Measurements from ENCODE around the gene RBBP8NL.
"Not testable (repeated sequence)": the region's sequence is repeated elsewhere in the genome, so short reads cannot be mapped to it uniquely, and the experiment has no call there.

RBBP8NL gene

DNA sequence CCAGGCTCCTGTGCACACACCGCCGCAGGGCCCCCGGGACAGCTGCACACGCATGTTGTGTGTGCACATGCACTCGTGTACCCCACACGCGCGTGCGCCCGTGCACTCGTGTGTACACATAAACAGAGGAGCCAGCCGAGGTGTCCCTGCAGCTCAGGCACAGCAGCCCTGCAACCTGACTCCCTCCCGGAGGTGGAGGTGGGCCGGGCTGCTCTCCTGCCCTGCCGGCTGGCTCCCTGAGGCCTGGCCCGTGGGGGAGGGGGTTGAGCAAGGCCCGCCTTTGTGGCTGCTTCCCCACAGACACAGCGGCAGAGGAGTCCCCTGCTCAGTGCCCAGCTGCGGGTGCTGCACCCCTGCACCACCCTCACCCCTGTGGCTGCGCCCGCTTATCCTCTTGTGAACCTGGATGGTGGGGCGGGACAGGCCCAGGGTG is 624 bp downstream of the RBBP8NL start:
- peaks cover 11% of the 10 kb centered on the region for H3K27me3 ChIP-seq (ENCODE audit: insufficient read depth, low read length)
- no peaks in the 10 kb centered on the region for H3K4me1 ChIP-seq (ENCODE audit: control insufficient read depth, insufficient read depth, low read length, unreplicated experiment)
- H3K79me2 ChIP-seq (ENCODE audit: control insufficient read depth, insufficient read depth, low read length, unreplicated experiment), result no peaks in the 10 kb centered on the region
- no peak overlapping the region for H3K4me3 ChIP-seq (ENCODE audit: low read depth, low read length)
- H3K27ac ChIP-seq (ENCODE audit: low read depth, low read length), result no peak overlapping the region
- H2AFZ ChIP-seq (ENCODE audit: low read length, unreplicated experiment), result no peak overlapping the region
- no peaks in the 10 kb centered on the region for H3K36me3 ChIP-seq (ENCODE audit: insufficient read depth, low read length)

DNA sequence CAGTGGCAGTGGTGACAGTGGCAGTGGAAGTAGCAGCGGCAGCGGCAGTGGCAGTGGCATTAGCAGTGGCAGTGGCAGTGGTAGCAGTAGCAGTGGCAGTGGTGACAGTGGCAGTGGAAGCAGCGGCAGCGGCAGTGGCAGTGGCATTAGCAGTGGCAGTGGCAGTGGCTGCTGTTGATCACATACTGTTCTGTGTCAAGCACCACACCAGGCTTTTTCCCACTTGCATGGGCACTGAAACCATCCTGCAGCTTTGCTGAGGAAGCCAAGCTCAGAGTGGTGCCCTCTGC is 1.3 kb downstream of the RBBP8NL start:
- not testable (repeated sequence) for H3K79me2 ChIP-seq (ENCODE audit: control insufficient read depth, insufficient read depth, low read length, unreplicated experiment); H3K4me1 ChIP-seq (ENCODE audit: control insufficient read depth, insufficient read depth, low read length, unreplicated experiment); H2AFZ ChIP-seq (ENCODE audit: low read length, unreplicated experiment); H3K36me3 ChIP-seq (ENCODE audit: insufficient read depth, low read length); H3K27ac ChIP-seq (ENCODE audit: low read depth, low read length); H3K4me3 ChIP-seq (ENCODE audit: low read depth, low read length)
- peaks cover 11% of the 10 kb centered on the region for H3K27me3 ChIP-seq (ENCODE audit: insufficient read depth, low read length)

DNA sequence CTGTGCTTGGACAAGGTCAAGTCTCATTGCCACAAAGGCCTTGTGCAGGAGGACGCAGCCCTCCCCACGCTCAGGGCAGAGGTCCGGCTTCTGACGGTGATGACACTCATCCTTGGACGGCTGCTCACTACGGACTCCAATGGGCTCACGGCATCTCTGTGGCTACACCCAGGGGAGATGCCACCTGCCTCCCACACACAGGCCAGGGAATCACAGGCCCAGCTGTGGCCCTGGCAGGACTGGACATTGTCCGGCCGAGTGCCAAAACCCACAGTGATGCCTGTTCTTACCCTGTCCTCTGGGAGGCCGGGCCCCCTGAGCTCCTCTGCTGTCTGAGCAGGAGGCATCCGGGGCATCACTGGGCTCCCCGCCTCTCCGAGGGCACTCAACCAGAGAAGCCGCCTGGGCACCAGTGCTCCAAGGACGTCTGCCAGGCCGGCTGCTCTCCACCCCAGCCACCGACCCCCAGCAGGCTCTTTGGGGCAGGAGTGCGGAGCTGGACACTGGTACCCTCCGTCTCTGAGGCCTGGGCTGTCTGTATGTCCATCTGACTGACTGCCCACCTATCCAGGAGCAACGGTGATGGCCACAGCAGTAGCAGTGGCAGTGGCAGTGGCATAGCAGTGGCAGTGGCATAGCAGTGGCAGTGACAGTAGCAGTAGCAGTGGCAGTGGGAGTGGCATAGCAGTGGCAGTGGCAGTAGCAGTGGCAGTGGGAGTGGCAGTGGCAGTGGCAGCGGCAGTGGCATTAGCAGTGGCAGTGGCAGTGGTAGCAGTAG is 1.9 kb downstream of the RBBP8NL start:
- Histone ChIP-seq H3K27me3 (ENCODE audit: insufficient read depth, low read length) (peaks cover 11% of the 10 kb centered on the region), H3K27ac (ENCODE audit: low read depth, low read length) (no peak overlapping the region), H3K79me2 (ENCODE audit: control insufficient read depth, insufficient read depth, low read length, unreplicated experiment) (no peaks in the 10 kb centered on the region), H3K4me1 (ENCODE audit: control insufficient read depth, insufficient read depth, low read length, unreplicated experiment) (no peaks in the 10 kb centered on the region), H3K36me3 (ENCODE audit: insufficient read depth, low read length) (no peaks in the 10 kb centered on the region), H2AFZ (ENCODE audit: low read length, unreplicated experiment) (no peak overlapping the region), H3K4me3 (ENCODE audit: low read depth, low read length) (no peak overlapping the region)

- H3K4me1 ChIP-seq (ENCODE audit: control insufficient read depth, insufficient read depth, low read length, unreplicated experiment), result no peaks in the 10 kb centered on the region
- H3K27ac ChIP-seq (ENCODE audit: low read depth, low read length), result no peak overlapping the region
- H3K27me3 ChIP-seq (ENCODE audit: insufficient read depth, low read length), result peaks cover 11% of the 10 kb centered on the region
- no peak overlapping the region for H3K4me3 ChIP-seq (ENCODE audit: low read depth, low read length)
- H3K36me3 ChIP-seq (ENCODE audit: insufficient read depth, low read length), result no peaks in the 10 kb centered on the region
- H3K79me2 ChIP-seq (ENCODE audit: control insufficient read depth, insufficient read depth, low read length, unreplicated experiment), result no peaks in the 10 kb centered on the region
- no peak overlapping the region for H2AFZ ChIP-seq (ENCODE audit: low read length, unreplicated experiment)
Measured at GRCh38 chr20:62424249-62425107, 2.9 kb downstream of the RBBP8NL start.

GRCh38 chr20:62423326-62423706 is 4.0 kb downstream of the RBBP8NL start:
- Histone ChIP-seq H3K36me3 (ENCODE audit: insufficient read depth, low read length) (no peaks in the 10 kb centered on the region), H3K79me2 (ENCODE audit: control insufficient read depth, insufficient read depth, low read length, unreplicated experiment) (no peaks in the 10 kb centered on the region), H3K4me3 (ENCODE audit: low read depth, low read length) (no peak overlapping the region), H3K27me3 (ENCODE audit: insufficient read depth, low read length) (peaks cover 11% of the 10 kb centered on the region; the same call in 1 of the 2 replicates), H3K27ac (ENCODE audit: low read depth, low read length) (no peak overlapping the region), H3K4me1 (ENCODE audit: control insufficient read depth, insufficient read depth, low read length, unreplicated experiment) (no peaks in the 10 kb centered on the region), H2AFZ (ENCODE audit: low read length, unreplicated experiment) (no peak overlapping the region)

DNA sequence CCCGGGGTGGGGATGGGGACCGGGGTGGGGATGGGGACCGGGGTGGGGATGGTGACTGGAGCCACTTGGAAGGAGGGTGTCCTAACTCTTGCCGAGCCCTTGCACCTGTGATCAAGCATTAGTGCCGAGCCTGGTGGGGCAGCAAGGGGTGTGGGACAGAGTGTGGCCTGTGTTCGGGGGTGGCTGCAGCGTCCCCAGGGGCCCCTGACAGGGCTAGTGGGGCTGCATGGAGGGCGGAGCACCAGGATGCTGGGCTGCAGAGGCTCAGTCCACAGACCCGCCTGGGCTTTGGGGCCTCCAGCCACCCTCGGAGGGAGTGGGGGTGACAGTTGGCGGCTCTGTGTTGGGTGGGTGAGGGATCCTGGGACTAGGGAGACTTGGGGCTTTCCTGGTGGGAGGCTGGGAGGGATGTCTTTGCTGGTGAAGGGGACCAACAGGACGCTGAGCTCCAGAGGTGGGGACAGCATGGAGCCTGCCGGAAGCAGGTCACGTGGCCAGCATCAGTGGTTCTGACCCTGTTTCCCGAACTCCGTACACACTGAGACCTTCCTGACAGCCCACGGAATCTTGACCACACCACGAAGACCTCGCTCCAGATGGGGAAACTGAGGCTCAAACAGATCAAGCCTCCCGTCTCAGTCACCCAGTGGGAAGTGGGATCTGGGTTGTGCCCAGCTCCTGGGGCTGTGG is 4.6 kb downstream of the RBBP8NL start:
- Histone ChIP-seq H2AFZ (ENCODE audit: low read length, unreplicated experiment) (no peak overlapping the region), H3K4me3 (ENCODE audit: low read depth, low read length) (no peak overlapping the region), H3K36me3 (ENCODE audit: insufficient read depth, low read length) (no peaks in the 10 kb centered on the region), H3K79me2 (ENCODE audit: control insufficient read depth, insufficient read depth, low read length, unreplicated experiment) (no peaks in the 10 kb centered on the region), H3K27me3 (ENCODE audit: insufficient read depth, low read length) (peaks cover 11% of the 10 kb centered on the region; the same call in 1 of the 2 replicates), H3K4me1 (ENCODE audit: control insufficient read depth, insufficient read depth, low read length, unreplicated experiment) (no peaks in the 10 kb centered on the region), H3K27ac (ENCODE audit: low read depth, low read length) (no peak overlapping the region)

GRCh38 chr20:62421716-62421990 is 5.7 kb downstream of the RBBP8NL start:
- Histone ChIP-seq H2AFZ (ENCODE audit: low read length, unreplicated experiment) (no peak overlapping the region), H3K79me2 (ENCODE audit: control insufficient read depth, insufficient read depth, low read length, unreplicated experiment) (no peaks in the 10 kb centered on the region), H3K27ac (ENCODE audit: low read depth, low read length) (no peak overlapping the region), H3K4me1 (ENCODE audit: control insufficient read depth, insufficient read depth, low read length, unreplicated experiment) (no peaks in the 10 kb centered on the region), H3K27me3 (ENCODE audit: insufficient read depth, low read length) (peaks cover 11% of the 10 kb centered on the region; the same call in 1 of the 2 replicates), H3K4me3 (ENCODE audit: low read depth, low read length) (no peak overlapping the region), H3K36me3 (ENCODE audit: insufficient read depth, low read length) (no peaks in the 10 kb centered on the region)

DNA sequence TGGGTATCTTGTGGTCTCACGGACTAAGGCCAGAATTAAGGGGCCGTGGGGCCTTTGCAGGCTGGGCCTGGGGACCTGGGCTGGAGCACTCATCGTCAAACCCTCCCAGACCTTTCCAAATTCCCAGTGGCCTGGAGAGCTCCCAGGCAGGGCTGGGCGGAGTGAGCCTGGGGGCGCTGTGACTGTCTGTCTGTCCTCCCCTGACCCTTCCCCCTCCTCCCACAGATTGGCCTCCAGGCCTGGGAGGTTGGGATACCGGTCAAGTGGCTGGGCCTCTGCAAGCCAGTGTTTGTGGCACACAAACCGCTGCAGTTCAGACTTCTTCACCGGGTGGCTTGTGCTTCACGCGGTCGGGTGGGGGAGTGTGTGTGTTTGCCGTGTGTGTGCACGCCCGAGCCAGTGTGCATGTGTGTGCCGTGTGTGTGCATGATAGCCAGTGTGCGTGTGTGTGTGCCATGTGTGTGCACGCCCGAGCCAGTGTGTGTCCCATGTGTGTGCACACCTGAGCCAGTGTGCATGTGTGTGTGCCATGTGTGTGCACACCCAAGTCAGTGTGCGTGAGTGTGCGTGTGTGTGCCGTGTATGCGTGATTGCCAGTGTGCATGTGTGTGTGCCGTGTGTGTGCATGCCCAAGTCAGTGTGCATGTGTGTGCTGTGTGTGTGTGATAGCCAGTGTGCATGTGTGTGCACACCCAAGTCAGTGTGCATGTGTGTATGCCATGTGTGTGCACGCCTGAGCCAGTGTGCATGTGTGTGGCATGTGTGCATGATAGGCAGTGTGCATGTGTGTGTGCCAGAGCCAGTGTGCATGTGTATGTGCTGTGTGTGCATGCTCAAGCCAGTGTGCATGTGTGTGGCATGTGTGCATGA is 6.3 kb downstream of the RBBP8NL start:
- Histone ChIP-seq H3K4me1 (ENCODE audit: control insufficient read depth, insufficient read depth, low read length, unreplicated experiment) (no peaks in the 10 kb centered on the region), H3K79me2 (ENCODE audit: control insufficient read depth, insufficient read depth, low read length, unreplicated experiment) (no peaks in the 10 kb centered on the region), H3K36me3 (ENCODE audit: insufficient read depth, low read length) (no peaks in the 10 kb centered on the region), H3K27me3 (ENCODE audit: insufficient read depth, low read length) (peaks cover 11% of the 10 kb centered on the region; the same call in 1 of the 2 replicates), H3K27ac (ENCODE audit: low read depth, low read length) (no peak overlapping the region), H2AFZ (ENCODE audit: low read length, unreplicated experiment) (no peak overlapping the region), H3K4me3 (ENCODE audit: low read depth, low read length) (no peak overlapping the region)

DNA sequence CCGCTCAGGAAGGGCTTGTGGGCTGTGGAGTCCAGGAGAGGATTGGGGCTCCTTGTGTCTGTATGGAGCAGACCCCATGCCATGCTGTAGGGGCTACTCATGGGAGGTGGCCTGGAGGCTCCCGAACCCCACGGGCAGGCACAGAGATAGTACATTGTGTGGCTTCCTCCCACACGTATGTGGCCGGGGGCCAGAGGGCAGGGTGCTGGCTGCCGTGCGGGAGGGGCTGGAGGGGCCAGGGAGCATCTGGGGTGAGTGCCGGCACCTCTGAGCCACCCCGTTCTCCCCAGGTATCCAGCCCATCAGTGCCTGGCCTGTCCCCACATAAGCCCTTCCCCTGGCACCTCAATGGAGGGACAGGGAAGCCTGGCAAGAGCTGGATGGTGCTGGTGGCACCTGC is 7.6 kb downstream of the RBBP8NL start:
- H3K4me1 ChIP-seq (ENCODE audit: control insufficient read depth, insufficient read depth, low read length, unreplicated experiment), result no peaks in the 10 kb centered on the region
- H3K27me3 ChIP-seq (ENCODE audit: insufficient read depth, low read length), result peaks cover 11% of the 10 kb centered on the region; the same call in 1 of the 2 replicates
- H3K36me3 ChIP-seq (ENCODE audit: insufficient read depth, low read length), result no peaks in the 10 kb centered on the region
- no peak overlapping the region for H3K27ac ChIP-seq (ENCODE audit: low read depth, low read length)
- H3K79me2 ChIP-seq (ENCODE audit: control insufficient read depth, insufficient read depth, low read length, unreplicated experiment), result no peaks in the 10 kb centered on the region
- no peak overlapping the region for H3K4me3 ChIP-seq (ENCODE audit: low read depth, low read length)
- H2AFZ ChIP-seq (ENCODE audit: low read length, unreplicated experiment), result no peak overlapping the region

Measured in ACC112 (cell line).